ENCODE data around the gene IGHMBP2.
"Not testable (repeated sequence)": the region's sequence is repeated elsewhere in the genome, so short reads cannot be mapped to it uniquely, and the experiment has no call there.

IGHMBP2 gene

DNA sequence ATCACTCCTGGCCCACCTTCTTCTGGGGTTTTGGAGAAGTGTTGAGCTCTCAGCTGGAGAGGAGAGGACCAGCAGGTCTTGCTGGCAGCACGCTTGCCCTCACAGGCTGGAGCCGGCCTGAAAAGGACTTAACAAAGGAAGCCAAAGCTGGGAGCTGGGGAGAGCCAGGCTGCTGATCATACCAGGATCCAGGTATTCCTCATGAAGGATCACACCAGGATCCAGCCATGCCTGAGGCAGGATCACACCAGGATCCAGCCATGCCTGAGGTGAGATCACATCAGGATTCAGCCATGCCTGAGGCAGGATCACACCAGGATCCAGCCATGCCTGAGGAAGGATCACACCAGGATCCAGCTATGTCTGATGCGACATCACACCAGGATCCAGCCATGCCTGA, 60.1 kb downstream of the IGHMBP2 start:
- no peak for DNase-seq (ENCODE audit: low spot score)

DNA sequence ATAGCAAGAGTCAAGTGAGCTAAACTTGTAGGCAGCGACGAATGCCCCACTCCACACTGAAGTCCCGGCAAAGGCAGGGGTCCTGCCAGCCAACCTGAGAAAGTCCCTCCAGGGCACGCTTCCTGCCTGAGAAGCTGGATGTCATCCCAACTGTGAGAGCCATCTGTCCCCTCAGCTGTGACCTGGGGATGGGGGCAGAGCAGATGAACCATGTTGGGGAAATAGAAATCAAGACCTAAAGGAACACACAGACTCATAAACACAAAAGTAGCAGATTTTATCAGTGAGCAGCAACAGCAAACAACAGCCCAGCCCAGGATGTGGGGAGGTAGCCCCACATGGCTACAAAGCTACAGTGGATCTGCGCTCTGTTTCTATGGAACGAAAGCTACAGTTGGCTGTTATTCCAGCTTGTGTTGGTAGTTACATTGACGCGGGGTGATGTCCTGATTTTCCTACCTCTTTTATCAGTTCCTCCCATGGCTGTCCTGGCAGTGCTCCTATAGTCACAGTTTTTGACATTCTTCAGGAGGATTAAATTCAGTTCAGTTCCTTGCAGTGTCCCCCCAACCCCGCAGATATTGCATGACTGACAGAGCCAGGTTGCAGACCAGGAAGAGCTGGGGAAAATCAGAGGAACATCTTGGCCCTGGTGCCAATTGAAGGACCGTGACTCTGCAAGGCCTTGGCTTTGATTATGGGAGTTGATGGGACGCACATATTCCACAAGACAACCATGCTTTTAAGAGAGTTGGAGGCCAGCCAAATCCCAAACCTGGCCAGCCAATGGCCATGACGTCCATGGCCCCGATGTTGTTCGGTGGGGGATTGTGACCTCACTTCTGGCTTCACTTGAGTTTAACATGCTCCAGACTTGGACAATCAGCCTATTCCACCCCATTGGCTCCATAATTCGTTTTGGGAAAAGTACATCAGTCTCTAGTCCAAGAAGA, 62.5 kb downstream of the IGHMBP2 start:
- DNase-seq (ENCODE audit: low spot score), result no peak

DNA sequence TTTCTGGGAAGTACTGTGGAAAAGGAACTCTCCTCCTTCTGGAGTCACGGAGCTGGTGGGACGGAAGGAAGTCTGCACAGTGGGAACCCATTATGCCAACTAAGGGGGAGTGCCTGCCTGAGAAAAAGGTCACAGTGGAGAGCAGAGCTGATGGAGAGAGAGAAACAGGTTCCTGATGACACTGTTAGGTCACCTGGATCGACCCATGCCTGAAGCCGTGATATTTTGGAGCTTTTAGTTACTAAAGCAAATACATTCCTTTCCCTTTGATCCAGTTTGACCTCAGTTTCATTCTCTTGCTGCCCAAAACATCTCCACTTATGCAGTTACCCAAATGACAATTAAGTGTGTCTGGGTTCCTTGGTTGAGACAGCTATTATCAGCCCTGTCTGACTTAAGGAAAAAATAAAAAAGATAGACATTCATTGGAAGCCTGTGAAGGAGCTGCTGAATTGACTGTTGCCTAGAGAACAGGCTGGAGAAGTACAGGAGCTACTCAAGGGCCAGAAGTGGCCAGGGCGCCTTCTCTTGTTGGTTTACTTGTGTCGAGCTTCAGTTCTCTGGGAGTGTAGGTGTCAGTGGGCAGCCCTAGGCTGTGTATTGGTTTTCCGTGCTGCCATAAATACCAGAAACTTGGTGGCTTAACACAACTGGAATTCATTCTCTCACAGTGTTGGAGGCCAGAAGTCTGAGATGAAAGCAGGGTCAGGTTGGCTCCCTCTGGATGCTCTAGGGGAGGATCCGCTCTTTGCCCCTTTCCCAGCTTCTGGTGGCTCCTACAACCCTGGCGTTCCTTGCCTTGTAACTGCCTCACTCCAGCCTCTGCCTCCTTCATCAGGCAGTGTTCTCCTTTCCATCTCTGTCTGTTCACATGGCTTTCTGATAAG, 63.4 kb downstream of the IGHMBP2 start:
- DNase-seq (ENCODE audit: low spot score), result no peak

DNA sequence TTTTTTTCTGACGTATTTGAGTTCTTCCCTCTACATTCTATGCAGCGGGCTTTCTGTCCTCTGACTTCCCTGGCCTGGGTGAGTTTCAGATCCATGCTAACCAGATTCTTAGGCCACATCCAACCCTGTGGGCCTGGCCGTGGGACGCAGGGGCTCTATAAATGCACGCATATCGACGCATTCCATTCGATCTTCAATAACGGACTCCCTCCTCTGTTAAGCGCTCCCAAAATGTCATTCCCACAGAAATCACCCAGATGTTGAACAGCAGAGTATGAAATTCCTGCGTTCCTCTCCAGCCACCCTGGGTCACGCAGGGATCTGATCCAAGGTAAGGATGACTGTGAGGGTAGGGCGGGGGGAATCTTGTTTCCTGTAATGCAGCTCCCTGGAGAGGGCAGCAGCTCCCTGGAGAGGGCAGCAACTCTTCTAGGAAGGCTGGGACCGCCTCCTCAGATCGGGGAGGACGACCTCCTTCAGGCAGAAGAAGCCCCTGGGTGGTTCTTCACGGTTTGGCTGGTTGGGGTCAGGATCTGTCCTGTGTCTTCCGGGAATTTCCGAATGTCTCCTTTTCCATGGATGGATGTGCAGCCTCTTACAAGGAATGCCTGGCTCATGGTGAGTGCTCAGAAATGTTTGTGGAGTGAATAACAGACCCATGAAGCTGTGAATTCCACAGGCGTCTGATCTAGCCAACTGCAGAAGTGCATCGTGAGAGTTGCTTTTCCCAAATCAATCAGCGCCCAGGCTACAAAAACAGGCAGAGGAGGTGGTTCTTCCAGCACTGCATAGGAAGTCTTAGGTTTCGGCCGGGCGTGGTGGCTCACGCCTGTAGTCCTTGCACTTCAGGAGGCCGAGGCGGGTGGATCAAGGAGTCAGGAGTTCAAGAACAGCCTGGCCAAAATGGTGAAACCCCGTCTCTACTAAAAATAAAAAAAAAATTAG, 64.9 kb downstream of the IGHMBP2 start:
- DNase-seq (ENCODE audit: low spot score), result no peak

DNA sequence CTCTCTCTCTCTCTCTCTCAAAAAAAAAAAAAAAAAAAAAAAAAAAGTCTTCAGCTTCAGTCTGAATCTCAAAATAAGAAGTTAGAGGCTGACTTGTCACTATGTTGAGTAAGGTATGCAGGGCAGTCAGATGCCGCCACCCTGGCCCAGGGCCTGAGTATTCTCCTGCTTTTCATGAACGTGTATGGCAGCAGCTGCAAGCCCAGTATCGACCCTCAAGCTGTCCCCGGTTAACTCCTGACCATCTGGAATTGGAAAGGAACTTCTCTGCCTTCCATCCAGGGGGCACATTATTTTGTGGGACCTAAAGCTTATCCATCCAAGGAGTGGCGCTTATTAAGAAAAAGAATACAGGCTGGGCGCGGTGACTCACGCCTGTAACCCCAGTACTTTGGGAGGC, 65.7 kb downstream of the IGHMBP2 start:
- DNase-seq (ENCODE audit: low spot score), result no peak

DNA sequence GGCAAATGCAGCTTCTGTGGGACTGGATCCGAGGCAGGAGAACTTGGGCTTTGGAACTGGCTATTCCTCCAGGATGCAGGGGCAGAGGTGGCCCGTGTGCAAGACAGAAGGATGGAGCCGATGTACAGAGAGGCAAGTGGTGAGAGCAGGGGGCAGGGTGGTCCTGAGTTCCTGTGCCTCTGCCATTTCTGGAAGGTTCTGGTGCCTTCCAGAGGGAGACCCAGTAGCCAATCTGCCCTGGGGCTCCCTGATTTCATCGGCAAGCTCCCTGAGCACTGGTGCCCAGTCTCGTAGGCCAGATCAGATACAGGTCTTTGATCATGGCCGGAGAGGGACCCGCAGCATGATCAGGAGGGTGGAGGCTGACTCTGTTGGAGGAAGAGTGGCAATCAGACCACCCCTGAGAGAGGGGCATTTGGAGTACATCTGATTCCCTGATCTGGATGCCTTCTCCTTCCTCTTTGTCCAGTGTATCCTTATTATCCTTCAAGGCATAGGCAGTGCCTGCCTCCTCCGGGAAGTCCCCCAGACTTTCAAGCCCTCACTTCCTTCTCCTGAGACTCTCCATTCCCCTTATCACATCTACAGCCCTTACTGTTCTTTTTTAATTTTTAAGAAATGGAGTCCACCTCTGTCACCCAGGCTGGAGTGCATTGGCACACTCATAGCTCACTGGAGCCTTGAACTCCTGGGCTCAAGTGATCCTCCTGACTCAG, 67.4 kb downstream of the IGHMBP2 start:
- DNase-seq (ENCODE audit: low spot score), result no peak

DNA sequence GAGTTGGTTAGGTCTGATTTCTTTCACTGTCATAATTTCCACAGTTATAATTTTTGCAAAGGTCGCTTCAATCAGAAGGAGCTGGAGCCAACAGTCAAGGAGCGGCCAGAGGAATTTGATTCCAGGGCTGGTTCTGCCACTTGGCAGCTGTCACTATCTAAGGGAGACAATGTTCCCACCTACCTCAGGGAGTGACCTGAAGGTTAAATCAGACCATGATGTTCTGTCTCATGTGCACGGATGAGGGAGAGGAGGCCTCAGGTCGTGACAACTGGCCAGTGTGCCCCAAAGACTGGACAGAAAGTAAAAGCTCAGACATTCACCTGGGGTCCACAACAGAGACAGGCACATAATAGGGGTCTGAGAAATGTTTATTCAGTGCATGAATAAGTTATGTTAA, 69.5 kb downstream of the IGHMBP2 start:
- no peak for DNase-seq (ENCODE audit: low spot score)

DNA sequence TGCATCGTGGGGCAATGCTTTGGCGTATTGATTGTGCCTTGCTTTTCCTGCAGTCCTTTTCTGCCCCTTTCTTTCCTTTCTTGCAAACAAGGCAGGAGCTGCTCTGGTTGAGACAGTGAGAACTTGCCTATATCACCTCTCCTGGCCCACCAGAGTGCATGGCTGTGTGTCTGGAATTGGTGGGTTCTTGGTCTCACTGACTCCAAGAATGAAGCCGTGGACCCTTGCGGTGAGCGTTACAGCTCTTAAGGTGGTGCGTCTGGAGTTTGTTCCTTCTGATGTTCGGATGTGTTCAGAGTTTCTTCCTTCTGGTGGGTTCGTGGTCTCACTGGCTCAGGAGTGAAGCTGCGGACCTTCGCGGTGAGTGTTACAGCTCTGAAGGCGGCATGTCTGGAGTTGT, 70.0 kb downstream of the IGHMBP2 start:
- not testable (repeated sequence) for DNase-seq (ENCODE audit: low spot score)

DNA sequence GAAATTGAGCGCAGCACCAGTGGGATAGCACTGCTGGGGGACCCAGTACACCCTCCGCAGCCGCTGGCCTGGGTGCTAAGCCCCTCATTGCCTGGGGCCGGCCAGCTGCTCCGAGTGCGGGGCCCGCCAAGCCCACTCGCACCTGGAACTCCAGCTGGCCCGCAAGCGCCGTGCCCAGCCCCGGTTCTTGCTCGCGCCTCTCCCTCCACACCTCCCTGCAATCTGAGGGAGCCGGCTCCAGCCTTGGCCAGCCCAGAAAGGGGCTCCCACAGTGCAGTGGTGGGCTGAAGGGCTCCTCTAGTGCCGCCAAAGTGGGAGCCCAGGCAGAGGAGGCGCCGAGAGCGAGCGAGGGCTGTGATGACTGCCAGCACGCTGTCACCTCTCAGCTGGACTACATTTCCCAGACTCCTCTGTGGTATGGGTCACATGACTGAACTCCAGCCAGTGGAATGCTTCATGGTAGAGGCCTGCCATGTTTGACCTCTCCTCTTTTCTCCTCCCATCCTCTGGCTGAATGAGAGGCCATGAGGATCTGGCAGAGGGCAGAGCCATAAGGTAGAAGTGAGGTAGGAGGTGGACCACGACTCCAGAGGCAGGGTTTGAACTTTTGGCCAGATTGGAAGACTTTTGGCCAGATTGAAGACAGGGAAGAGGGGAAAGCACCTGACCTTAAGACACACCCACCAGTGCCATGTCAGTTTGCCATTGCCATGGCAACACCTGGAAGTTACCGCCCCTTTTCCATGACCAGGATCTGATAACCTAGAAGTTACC, 70.9 kb downstream of the IGHMBP2 start:
- no peak for DNase-seq (ENCODE audit: low spot score)

DNA sequence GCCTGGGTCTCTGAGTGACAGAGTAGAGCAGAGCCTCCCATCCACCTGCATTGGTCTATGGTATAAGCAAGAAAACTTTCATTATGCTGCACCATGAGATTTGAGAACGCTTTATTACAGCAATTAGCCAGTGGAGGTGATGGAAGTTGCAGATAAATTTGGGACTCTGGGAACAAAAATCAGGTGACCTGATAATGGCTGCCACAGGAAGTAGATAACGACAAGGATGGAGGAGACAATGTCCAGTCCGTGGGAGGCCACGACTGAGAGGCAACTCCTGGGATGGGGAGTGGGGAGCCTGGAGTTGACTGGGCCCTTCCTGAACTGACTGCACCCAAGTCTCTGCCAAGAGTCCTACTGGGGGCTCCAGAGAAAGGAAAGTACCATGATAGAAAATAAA, 72.4 kb downstream of the IGHMBP2 start:
- no peak for DNase-seq (ENCODE audit: low spot score)

DNA sequence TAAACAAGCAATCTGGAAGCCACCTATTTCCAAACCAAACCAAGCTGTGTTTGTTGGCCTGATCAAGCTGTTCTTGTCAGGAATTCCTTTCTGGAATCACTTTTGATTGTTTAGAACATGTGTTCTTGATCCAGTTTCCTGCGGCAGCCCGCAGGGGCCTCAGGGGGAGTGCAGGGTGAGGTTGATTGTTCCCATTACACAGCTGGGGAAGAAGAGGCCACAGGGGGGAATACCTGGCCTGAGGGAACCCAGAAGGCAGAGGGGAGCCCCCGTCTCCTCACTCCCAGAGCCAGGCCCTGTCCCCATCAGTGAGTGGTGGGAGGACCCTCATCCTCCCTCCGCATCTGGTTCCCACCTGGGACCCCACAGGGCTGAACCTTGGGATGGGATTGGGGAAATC, 72.9 kb downstream of the IGHMBP2 start:
- DNase-seq (ENCODE audit: low spot score), result no peak

DNA sequence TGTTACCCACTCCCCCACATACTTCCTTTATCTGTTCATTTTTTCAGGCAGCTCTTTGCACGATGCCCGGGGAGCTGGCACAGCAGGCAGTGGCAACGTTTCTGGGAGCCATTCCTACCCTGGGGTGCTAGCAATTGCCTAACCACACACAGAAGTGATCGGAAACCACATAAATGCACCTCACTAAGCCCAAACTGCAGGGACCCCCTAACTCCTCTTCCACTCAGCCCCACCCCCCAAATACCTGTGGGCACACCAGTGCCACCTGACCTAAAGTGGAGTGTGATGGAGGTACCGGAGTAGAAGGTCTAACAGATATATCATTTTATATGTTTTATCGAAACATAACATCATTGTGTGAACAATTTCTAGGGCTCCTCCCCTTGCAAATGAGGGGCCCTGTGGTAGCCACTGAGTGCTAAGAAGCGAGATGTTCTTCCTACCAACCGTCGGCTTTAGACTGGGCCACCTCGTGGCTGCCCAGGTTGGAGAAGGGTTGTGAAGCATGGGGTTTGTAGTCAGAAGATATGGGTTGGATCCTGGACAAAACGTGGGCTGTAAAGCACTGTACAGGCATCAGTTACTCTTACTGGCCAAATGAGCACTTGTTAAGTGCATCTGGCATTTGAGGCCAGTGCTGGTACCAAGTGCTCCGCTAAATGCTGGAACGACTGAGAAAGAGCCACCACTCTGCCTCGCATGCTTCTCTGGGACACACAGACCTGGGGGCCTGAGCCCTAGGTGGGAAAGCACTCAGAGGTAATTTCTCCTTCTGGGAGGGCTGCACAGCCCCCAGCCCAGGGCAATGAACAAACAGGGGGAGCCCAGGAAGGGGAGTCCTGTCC, 74.3 kb downstream of the IGHMBP2 start:
- DNase-seq (ENCODE audit: low spot score), result no peak

DNA sequence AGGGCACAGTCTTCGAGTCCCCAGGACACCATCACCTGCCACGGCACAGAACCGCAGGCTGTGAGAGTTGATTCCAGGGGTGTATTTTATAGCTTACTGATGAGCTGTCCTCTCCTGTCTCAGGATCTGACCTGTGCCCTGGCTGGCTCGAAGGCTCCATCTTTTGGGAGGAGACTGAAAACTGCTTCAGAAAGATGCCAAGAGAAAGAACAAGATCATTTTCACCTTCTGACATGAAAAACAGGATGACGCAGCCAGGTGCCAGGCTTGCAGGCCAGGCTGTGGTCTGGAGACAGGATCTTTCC, 74.9 kb downstream of the IGHMBP2 start:
- DNase-seq (ENCODE audit: low spot score), result no peak

DNA sequence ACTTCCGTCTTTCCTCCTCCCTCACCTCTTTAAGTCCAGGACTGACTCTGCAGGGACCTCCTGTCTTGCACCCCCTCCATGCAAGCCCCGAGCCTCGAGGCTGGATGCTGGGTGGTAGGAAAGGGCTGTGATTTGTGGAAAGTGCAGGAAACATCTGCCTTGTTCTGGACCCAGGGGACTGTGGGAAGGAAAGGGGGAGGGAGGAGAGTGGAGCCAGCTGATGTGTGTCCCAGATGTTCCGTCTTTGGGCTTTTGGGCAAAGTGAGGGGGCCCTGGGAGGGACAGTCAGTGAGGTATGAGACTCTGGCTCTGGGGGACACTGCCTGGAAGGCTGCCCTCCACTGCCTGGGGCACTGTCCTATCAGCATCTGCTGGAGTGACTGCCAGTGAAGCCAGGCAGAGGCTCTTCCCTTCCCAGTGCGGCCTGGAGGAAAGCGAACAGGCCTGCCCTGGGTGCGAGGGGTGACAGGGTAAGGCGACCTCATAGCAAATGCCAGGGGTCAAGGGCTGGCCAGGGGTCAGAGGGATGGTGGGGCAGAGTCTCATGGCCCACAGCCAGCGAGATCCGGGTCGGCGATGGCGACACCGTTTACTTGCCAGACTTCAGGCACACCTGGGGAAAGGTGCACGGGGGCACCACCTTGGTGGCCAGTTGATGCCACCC, 75.4 kb downstream of the IGHMBP2 start:
- DNase-seq (ENCODE audit: low spot score), result no peak

DNA sequence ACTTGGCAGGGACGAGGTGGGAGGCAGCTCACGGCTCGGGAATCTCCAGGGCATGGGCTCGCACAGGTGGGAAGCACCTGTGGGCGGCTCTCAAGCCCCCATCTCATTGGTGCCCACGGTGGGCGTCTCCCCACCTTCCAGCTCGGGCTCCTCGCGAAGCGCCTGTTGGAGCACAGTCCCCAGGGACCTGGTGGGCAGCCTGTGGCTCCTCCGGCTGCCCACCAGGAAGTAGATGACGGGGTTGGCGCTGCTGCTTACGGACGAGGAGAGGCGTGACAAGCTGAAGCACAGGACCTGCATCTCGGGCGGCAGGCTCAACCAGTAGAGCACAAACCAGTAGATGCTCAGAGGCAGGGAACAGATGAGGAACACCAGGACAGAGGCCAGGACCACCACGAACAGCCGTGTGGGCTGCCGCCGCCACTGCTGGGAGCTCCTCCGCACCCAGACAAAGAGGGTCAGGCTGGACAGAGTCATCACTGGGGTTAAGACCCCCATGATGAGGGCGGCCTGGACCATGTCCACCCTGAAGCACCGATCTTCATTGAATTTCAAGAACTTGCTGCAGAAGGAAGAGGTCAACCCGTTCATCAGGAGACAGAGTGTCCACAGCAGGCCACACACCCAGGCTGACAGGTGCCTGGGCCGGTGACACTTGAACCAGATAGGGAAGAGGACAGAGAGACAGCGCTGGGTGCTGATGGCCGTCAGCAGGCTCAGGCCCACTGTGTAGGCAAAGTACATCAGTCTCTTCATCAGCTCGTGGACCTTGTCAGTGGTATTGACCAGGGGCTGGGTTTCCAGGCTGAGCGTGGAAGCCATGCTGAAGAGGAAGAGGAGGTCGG, 76.5 kb downstream of the IGHMBP2 start:
- no peak for DNase-seq (ENCODE audit: low spot score)

DNA sequence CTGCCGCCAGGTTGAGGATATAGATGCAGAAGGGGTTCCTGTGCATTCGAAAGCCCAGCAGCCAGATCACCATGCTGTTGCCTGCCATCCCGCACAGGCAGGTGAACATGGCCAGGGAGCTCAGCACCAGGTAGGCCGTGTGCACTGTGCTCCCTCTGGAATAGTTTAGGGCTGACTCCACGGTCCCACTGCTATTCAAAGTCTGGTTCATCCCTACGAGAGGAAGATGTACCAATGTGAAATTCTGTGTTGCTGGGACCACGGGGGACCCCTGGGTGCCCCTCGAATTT, 77.0 kb downstream of the IGHMBP2 start, which contains the start of gene MRGPRD:
Gene MRGPRD (minus strand): TSS at position 211 of the 290 bp plus-strand sequence. CDS start 0 bp downstream, at position 211.
- no peak for DNase-seq (ENCODE audit: low spot score)

DNA sequence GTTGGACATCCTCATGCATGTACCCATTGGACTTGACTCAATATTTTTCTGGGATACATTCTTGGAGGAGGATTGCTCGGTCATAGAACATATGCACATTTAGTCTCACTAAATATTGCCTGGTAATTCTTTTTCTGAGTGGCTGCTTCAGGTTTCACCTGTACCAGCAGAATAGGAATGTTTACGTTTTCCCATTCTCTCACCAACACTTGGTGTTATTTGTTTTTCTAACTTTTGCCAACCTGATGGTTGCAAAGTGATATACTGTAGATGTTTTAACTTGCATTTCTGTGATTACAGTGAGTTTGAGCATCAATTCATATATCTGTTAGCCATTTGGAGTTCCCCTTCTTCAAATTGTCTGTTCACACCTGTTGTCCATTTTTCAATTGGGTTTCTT, 78.4 kb downstream of the IGHMBP2 start:
- DNase-seq (ENCODE audit: low spot score), result no peak

DNA sequence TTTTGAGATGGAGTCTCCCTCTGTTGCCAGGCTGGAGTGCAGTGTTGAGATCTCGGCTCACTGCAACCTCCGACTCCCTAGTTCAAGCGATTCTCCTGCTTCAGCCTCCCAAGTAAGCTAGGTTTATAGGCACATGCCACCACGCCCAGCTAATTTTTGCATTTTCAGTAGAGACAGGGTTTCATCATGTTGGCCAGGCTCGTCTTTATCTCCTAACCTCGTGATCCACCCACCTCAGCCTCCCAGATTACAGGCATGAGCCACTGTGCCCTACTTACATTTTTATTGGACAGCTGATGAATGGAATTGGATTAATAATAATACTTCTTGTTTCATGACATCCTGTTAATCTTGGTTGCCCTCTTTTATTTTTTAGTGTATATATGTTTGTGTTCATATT, 80.1 kb downstream of the IGHMBP2 start:
- no peak for DNase-seq (ENCODE audit: low spot score)
